ENCODE measurements around the gene WDR44. TPM values are rescaled to one million over a fixed set of nuclear protein-coding genes. Genes with fewer than 3 reads are reported as not detected.
"Not testable (repeated sequence)": the region's sequence is repeated elsewhere in the genome, so short reads cannot be mapped to it uniquely, and the experiment has no call there.

Gene WDR44
- total RNA-seq, 4 donors from 2014 or later: 16.2 to 24.5 (median 19.2) TPM

DNA sequence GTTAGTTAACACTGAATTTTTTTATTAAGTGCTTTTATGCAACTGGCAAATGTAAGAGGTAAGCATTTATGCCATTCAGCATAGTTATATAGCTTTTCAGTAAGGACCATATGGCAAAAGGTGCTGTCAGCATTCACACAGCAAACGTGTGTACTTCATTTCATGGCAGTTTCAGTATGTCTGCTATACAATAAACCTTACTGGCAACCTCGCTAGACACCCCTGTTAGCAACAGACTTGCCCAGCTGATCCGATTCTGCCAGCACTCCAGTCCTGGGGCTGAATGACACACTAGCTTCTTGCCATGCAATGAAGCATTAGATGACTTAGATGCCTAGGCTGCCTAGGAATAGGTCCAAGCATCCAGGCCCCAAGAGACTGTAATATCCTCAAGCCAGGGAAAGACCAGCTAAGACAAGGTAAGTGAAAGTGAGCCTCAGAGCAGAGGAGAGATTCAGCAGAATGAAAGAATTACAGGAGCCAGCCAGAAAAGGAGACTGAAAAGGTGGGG is 102.4 kb downstream of the WDR44 start:
- peaks cover 0 to 26% (median 0%) of the 10 kb centered on the region in 3 donors for H3K36me3 ChIP-seq
- no peak for TF ChIP-seq POLR2A (IDR thresholded peaks at IDR 0.05)
- TF ChIP-seq EP300 (IDR thresholded peaks at IDR 0.05): no peak
- TF ChIP-seq, protein P1, sequence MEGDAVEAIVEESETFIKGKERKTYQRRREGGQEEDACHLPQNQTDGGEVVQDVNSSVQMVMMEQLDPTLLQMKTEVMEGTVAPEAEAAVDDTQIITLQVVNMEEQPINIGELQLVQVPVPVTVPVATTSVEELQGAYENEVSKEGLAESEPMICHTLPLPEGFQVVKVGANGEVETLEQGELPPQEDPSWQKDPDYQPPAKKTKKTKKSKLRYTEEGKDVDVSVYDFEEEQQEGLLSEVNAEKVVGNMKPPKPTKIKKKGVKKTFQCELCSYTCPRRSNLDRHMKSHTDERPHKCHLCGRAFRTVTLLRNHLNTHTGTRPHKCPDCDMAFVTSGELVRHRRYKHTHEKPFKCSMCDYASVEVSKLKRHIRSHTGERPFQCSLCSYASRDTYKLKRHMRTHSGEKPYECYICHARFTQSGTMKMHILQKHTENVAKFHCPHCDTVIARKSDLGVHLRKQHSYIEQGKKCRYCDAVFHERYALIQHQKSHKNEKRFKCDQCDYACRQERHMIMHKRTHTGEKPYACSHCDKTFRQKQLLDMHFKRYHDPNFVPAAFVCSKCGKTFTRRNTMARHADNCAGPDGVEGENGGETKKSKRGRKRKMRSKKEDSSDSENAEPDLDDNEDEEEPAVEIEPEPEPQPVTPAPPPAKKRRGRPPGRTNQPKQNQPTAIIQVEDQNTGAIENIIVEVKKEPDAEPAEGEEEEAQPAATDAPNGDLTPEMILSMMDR (IDR thresholded peaks at IDR 0.05): no peak
- no peaks in the 10 kb centered on the region for H3K9me3 ChIP-seq
- WGBS, 2 donors: 58 to 78% methylated on average over 3 of the region's 3 CpGs
- no peak for DNase-seq (ENCODE audit: low spot score in 2 of 2)
- H3K4me3 ChIP-seq: no peak overlapping the region
- H3K27me3 ChIP-seq: no peaks in the 10 kb centered on the region
- H3K27ac ChIP-seq: no peak overlapping the region
- H3K4me1 ChIP-seq: no peaks in the 10 kb centered on the region

DNA sequence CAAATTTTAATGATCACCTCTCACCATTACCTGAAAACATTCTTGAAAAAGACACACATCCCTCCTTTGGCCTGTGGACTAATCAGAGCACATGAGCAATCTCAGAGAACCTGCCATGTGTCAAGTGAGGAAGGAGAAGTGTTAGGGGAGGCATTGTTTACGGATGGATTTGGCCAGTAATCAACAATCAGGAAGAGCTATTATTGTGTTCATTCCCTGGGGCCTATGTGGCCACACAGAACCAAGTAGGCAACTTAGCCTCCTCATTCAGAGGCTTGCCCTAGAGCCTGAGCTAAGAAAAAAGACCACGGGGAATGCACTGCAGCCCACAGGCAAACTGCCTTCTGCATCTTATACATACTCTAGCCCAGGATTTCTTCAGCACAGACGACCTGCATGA is 109.1 kb downstream of the WDR44 start:
- no peaks in the 10 kb centered on the region for H3K4me1 ChIP-seq
- no peaks in the 10 kb centered on the region for H3K9me3 ChIP-seq
- H3K27me3 ChIP-seq: no peaks in the 10 kb centered on the region
- no peaks in the 10 kb centered on the region for H3K36me3 ChIP-seq
- no peak overlapping the region for H3K4me3 ChIP-seq
- WGBS, 2 donors: 67 to 71% methylated on average over 1 to 3 of the region's 3 CpGs
- no peak for TF ChIP-seq POLR2A (IDR thresholded peaks at IDR 0.05)
- TF ChIP-seq, protein P1 (IDR thresholded peaks at IDR 0.05): no peak
- DNase-seq (ENCODE audit: low spot score in 2 of 2): no peak
- no peak overlapping the region for H3K27ac ChIP-seq

DNA sequence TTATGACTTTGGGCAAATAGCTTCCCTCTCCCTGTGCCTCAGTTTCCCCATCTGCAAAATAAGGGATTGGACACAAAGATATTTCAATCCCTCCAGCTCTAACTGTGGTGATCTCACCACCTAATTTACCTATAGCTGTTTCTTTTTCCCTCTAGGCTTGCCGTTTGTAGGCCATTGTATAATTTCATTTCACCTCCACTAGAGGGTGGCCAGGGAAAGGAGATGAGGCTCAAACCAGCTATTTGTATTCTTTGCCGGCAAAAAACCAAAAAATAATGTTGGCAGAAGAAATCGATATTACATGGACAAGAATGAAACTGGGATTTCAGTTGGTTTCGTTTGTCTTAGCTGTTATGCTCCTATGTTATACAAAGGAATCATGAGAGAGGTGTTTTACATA is 113.6 kb downstream of the WDR44 start:
- 0 to 35% methylated on average over 4 of the region's 4 CpGs for WGBS, 2 donors
- TF ChIP-seq EP300 (IDR thresholded peaks at IDR 0.05): no peak
- TF ChIP-seq, protein P1 (IDR thresholded peaks at IDR 0.05): peak; percentile 31 to 58 (median 40)
- H3K4me3 ChIP-seq: no peak overlapping the region
- no peaks in the 10 kb centered on the region for H3K27me3 ChIP-seq
- H3K36me3 ChIP-seq: no peaks in the 10 kb centered on the region
- no peaks in the 10 kb centered on the region for H3K9me3 ChIP-seq
- no peaks in the 10 kb centered on the region for H3K4me1 ChIP-seq
- H3K27ac ChIP-seq: no peak overlapping the region
- peak in 1 of 2 donors; percentile 9 for DNase-seq (ENCODE audit: low spot score in 2 of 2)

DNA sequence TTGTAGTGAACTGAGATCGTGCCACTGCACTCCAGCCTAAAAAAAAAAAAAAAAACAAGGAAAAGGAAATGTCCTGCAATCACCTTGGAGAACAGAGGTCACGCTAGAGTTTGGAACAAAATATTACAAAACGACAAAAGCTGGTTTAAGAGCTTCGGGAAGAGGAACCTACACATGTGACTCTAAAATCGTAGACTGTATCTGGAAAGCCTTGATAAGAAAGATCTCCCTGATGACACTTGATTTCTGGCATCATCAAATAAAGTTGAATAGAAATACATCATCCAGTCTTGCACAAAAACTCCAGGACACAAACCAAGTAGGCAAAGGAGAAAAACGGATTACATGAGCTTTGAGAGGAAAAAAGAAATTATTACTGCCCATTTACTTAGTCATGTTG is 118.6 kb downstream of the WDR44 start:
- Histone ChIP-seq H3K4me1 (no peaks in the 10 kb centered on the region), H3K27me3 (no peaks in the 10 kb centered on the region), H3K36me3 (no peaks in the 10 kb centered on the region), H3K27ac (no peak overlapping the region), H3K4me3 (no peak overlapping the region), H3K9me3 (no peaks in the 10 kb centered on the region)
- WGBS, 2 donors: 58 to 62% methylated on average over 6 of the region's 6 CpGs
- peak in 1 of 2 donors; percentile 14 for TF ChIP-seq EP300 (IDR thresholded peaks at IDR 0.05)
- TF ChIP-seq POLR2A (IDR thresholded peaks at IDR 0.05): no peak
- no peak for DNase-seq (ENCODE audit: low spot score in 2 of 2)

DNA sequence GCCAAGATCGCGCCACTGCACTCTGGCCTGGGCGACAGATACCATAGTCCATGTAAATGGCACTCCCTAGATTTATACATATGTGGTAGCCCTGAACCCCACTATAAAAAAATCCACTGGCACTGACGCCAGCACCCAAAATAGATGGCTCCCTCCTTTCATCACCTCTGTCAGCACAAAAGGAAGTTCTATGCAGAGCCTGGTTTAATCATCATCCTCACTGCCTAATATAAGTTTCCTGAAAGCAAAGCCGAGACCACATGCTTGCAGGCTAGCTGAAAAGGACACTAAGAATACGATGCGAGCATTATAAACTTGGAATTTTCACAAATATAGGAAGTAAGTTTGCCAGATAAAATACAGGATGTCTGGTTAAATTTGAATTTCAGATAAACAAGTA is 122.2 kb downstream of the WDR44 start:
- TF ChIP-seq EP300 (IDR thresholded peaks at IDR 0.05): peak in 1 of 2 donors; percentile 15
- TF ChIP-seq, protein P1 (IDR thresholded peaks at IDR 0.05): no peak
- H3K27me3 ChIP-seq: no peaks in the 10 kb centered on the region
- no peaks in the 10 kb centered on the region for H3K36me3 ChIP-seq
- no peak overlapping the region for H3K4me3 ChIP-seq
- peaks cover 0 to 7% (median 0%) of the 10 kb centered on the region in 4 donors for H3K9me3 ChIP-seq
- 58 to 80% methylated on average over 7 of the region's 7 CpGs for WGBS, 2 donors
- DNase-seq (ENCODE audit: low spot score in 2 of 2): no peak
- no peaks in the 10 kb centered on the region for H3K4me1 ChIP-seq
- no peak overlapping the region for H3K27ac ChIP-seq

DNA sequence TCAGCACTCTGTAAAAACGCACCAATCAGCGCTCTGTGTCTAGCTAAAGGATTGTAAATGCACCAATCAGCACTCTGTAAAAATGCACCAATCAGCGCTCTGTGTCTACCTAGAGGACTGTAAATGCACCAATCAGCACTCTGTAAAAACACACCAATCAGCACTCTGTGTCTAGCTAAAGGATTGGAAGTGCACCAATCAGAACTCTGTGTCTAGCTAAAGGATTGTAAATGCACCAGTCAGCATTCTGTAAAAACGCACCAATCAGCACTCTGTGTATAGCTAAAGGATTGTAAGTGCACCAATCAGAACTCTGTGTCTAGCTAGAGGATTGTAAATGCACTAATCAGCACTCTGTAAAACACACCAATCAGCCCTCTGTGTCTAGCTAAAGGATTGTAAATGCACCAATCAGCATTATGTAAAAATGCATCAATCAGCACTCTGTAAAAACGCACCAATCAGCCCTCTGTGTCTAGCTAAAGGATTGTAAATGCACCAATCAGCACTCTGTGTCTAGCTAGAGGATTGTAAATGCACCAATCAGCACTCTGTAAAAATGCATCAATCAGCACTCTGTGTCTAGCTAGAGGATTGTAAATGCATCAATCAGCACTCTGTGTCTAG is 124.9 kb downstream of the WDR44 start:
- H3K9me3 ChIP-seq; H3K4me3 ChIP-seq; H3K36me3 ChIP-seq; H3K4me1 ChIP-seq; DNase-seq (ENCODE audit: low spot score in 2 of 2); H3K27me3 ChIP-seq; H3K27ac ChIP-seq: not testable (repeated sequence)
- WGBS, 2 donors: 93 to 100% methylated on average over 4 to 5 of the region's 5 CpGs
